WTC11 (cell line): Measurements from ENCODE around the gene ZXDC. TPM values are rescaled to one million over a fixed set of nuclear protein-coding genes. Genes with fewer than 3 reads are reported as not detected.

ENCODE experiments used
- ATAC-seq: fragments of 200-7000 bp; cut with Tn5 transposase; 2 replicates; pipeline ENCODE4 v1.10.0; 2021; ENCODE audit warnings: mild to moderate bottlenecking, moderate library complexity
- CTCF ChIA-PET: fragments of 300-600 bp; sonication (Branson Sonifier 250); formaldehyde crosslinking; loops from one replicate; lab custom pipeline; 2021; ENCODE audit warnings: antibody characterized with exemption; lab: Charles Lee
- POLR2A ChIA-PET: fragments of 350-600 bp; sonication (Branson Sonifier 250); formaldehyde crosslinking; loops from one replicate; lab custom pipeline; 2021; ENCODE audit warnings: antibody characterized with exemption; lab: Charles Lee
- DNase-seq: peaks from one replicate; pipeline ENCODE4 v3.0.0; 2021; ENCODE audit warnings: low spot score
- H3K27ac Mint-ChIP-seq: 2 replicates; pipeline ENCODE4 v1.8.0; 2021; ENCODE audit warnings: mixed read lengths
- H3K27me3 Mint-ChIP-seq: 2 replicates; pipeline ENCODE4 v1.8.0; 2021; ENCODE audit warnings: low read depth, mild to moderate bottlenecking, moderate library complexity, mixed read lengths
- H3K36me3 Mint-ChIP-seq: 2 replicates; pipeline ENCODE4 v1.8.0; 2021; ENCODE audit warnings: mixed read lengths
- H3K4me1 Mint-ChIP-seq: 2 replicates; pipeline ENCODE4 v1.8.0; 2022; ENCODE audit warnings: mixed read lengths
- H3K4me3 Mint-ChIP-seq: 2 replicates; pipeline ENCODE4 v1.8.0; 2021; ENCODE audit warnings: mild to moderate bottlenecking, moderate library complexity, mixed read lengths
- H3K9me3 Mint-ChIP-seq: 2 replicates; pipeline ENCODE4 v1.8.0; 2021; ENCODE audit warnings: mixed read lengths
- AFF4 ChIP-seq: sonication (generic); formaldehyde crosslinking; IDR thresholded peaks from 2 replicates; pipeline ENCODE4 v1.8.1; 2023; ENCODE audit warnings: mild to moderate bottlenecking, missing genetic modification reagents, borderline replicate concordance
- AR ChIP-seq: fragments of 250-450 bp; sonication (Bioruptor Pico); IDR thresholded peaks from 2 replicates; pipeline ENCODE4 v1.9.0; 2021; ENCODE audit warnings: mild to moderate bottlenecking
- ATF1 ChIP-seq: sonication (generic); formaldehyde crosslinking; IDR thresholded peaks from 2 replicates; pipeline ENCODE4 v1.8.1; 2023; ENCODE audit warnings: mild to moderate bottlenecking, moderate library complexity, missing genetic modification reagents
- ATF2 ChIP-seq: sonication (generic); formaldehyde crosslinking; IDR thresholded peaks from 2 replicates; pipeline ENCODE4 v1.8.1; 2022; ENCODE audit warnings: low read depth, missing genetic modification reagents, borderline replicate concordance
- ATF6 ChIP-seq: sonication (generic); formaldehyde crosslinking; IDR thresholded peaks from 2 replicates; pipeline ENCODE4 v1.8.1; 2023; ENCODE audit warnings: mild to moderate bottlenecking, missing genetic modification reagents
- CTCF ChIP-seq: fragments of 200-600 bp; IDR thresholded peaks from 2 replicates; pipeline ENCODE4 v1.8.0; 2022; ENCODE audit warnings: antibody characterized with exemption
- EMX1 ChIP-seq: fragments of 250-450 bp; sonication (Bioruptor Pico); IDR thresholded peaks from 2 replicates; pipeline ENCODE4 v1.8.0; 2021; ENCODE audit warnings: mild to moderate bottlenecking
- ERG ChIP-seq: fragments of 250-450 bp; sonication (Bioruptor Pico); IDR thresholded peaks from 2 replicates; pipeline ENCODE4 v1.8.0; 2021; ENCODE audit warnings: mild to moderate bottlenecking
- FOXJ3 ChIP-seq: sonication (generic); formaldehyde crosslinking; IDR thresholded peaks from 2 replicates; pipeline ENCODE4 v1.9.0; 2021; ENCODE audit warnings: missing genetic modification reagents, mild to moderate bottlenecking, borderline replicate concordance
- JUN ChIP-seq: sonication (generic); formaldehyde crosslinking; IDR thresholded peaks from 2 replicates; pipeline ENCODE4 v1.8.0; 2023; ENCODE audit warnings: mild to moderate bottlenecking, missing genetic modification reagents
- KAT7 ChIP-seq: sonication (generic); formaldehyde crosslinking; IDR thresholded peaks from 2 replicates; pipeline ENCODE4 v1.8.1; 2023; ENCODE audit warnings: missing genetic modification reagents, mild to moderate bottlenecking, borderline replicate concordance
- MLX ChIP-seq: sonication (generic); formaldehyde crosslinking; IDR thresholded peaks from 2 replicates; pipeline ENCODE4 v1.8.1; 2023; ENCODE audit warnings: mild to moderate bottlenecking, missing genetic modification reagents, moderate library complexity
- MYBL2 ChIP-seq: sonication (generic); formaldehyde crosslinking; IDR thresholded peaks from 2 replicates; pipeline ENCODE4 v1.8.1; 2023; ENCODE audit warnings: mild to moderate bottlenecking, moderate library complexity, missing genetic modification reagents
- OVOL2 ChIP-seq: fragments of 250-450 bp; sonication (Bioruptor Pico); IDR thresholded peaks from 2 replicates; pipeline ENCODE4 v1.9.0; 2021; ENCODE audit warnings: mild to moderate bottlenecking, borderline replicate concordance
- PREB ChIP-seq: sonication (generic); formaldehyde crosslinking; IDR thresholded peaks from 2 replicates; pipeline ENCODE4 v1.8.1; 2022; ENCODE audit warnings: mild to moderate bottlenecking, missing genetic modification reagents, moderate library complexity, borderline replicate concordance
- USF2 ChIP-seq: sonication (generic); formaldehyde crosslinking; IDR thresholded peaks from 2 replicates; pipeline ENCODE4 v1.8.1; 2023; ENCODE audit warnings: mild to moderate bottlenecking, missing genetic modification reagents, moderate library complexity
- ZBTB21 ChIP-seq: sonication (generic); formaldehyde crosslinking; IDR thresholded peaks from 2 replicates; pipeline ENCODE4 v1.8.1; 2023; ENCODE audit warnings: mild to moderate bottlenecking, missing genetic modification reagents, borderline replicate concordance
- ZNF671 ChIP-seq: fragments of 250-450 bp; sonication (Bioruptor Pico); IDR thresholded peaks from 2 replicates; pipeline ENCODE4 v1.8.0; 2021; ENCODE audit warnings: mild to moderate bottlenecking
- total RNA-seq: library from RNA; stranded (reverse); gene quantifications from 3 replicates; pipeline ENCODE4 v1.2.3, GENCODE V29; 2021

ZXDC gene
- total RNA-seq, 1 experiment from 2014 or later = 34.7 TPM

GRCh38 chr3:126454437-126455198 lies 21.1 kb downstream of the ZXDC start (continued):
- TF ChIP-seq AFF4 = no peak

GRCh38 chr3:126454025-126454424 lies 21.7 kb downstream of the ZXDC start:
- CTCF ChIA-PET = no interaction called here
- Mint-ChIP-seq H3K4me1 (no peaks in the 10 kb centered on the region), H3K4me3 (no peak overlapping the region), H3K36me3 (peaks cover 53% of the 10 kb centered on the region), H3K27me3 (no peaks in the 10 kb centered on the region), H3K9me3 (no peaks in the 10 kb centered on the region), H3K27ac (no peak overlapping the region)
- ATAC-seq (no peak), DNase-seq (no peak)
- POLR2A ChIA-PET = no interaction called here
- TF ChIP-seq FOXJ3 (no peak), ATF2 (no peak), MLX (CRISPR knock-in tag) (no peak), ZNF671 (no peak), ATF6 (CRISPR knock-in tag) (no peak), ERG (no peak), MYBL2 (CRISPR knock-in tag) (no peak), USF2 (no peak), ATF1 (no peak), AR (CRISPR knock-in tag) (no peak), OVOL2 (CRISPR knock-in tag) (no peak), EMX1 (CRISPR knock-in tag) (no peak), KAT7 (CRISPR knock-in tag) (no peak), CTCF (no peak), ZBTB21 (CRISPR knock-in tag) (no peak), PREB (CRISPR knock-in tag) (no peak), JUN (no peak)
